ENCODE data around the gene NKD1.

NKD1 gene

DNA sequence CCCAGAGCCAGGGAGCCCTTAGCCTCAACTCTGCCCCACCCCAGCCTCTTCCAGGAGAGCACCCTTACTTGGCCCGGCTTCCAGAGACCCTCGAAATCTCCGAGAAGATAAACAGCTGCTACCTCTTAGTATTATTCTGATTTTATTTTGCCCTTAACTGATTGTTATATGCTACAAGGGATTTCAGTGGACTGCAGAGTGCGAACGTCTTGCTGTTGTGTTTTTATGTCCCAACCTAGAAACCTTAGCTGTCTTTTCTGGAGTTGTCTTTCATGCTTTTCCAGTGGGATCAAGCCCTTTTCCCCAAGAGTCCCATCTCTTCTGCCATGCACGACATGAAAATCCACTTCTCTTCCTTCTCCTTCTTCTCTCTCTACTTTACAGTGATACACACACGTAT lies 85.9 kb downstream of the NKD1 start:
- no peak for DNase-seq

- DNase-seq: no peak
These were observed 86.8 kb downstream of the NKD1 start for GRCh38 chr16:50634947-50635346.

- no peak for DNase-seq
These were observed 87.6 kb downstream of the NKD1 start for GRCh38 chr16:50635505-50636392.

- DNase-seq: no peak
These were observed 88.7 kb downstream of the NKD1 start for GRCh38 chr16:50636753-50637374.

DNA sequence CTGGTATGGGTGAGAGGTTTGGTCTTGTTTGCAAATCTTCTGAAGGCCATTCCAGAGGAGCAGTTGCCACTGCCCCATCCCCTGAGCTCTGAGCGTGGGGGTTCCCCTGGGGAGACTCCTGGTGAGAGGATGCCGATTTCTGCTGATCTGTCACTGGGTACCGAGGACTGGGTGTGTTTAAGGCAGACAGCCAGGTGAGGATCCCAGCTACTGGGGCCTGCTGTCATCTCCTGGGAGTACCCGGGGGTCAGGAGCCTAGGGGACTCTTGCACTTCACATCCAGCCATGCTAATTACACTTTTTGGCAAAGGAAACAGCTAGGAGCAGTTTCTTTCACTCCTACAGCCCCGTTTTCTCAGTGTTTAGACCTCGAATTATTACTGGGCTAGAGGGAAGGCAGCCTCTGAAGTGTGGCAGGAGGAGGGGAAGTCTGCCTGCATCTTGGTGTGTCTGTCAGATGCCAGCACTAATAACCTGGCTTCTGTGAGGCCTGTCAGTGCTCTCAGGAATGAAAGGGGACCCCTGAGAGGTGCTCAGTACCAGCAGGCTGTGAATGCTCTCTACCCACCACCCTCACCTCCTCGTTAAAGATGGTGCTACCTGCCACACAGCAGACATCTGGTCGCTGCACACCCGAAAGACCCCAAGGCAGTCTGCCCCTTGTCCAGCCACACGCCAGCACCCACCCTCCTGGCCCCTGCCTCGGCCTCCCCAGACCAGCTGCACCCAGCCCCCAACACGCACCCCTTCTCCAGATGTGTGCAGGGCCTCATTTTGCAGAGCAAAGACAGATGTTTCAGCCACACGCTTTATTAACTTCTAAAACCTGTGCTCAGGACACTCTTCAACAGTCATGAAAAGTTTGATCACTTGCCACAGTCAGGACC lies 89.8 kb downstream of the NKD1 start:
- DNase-seq: no peak

GRCh38 chr16:50638816-50639670 lies 90.8 kb downstream of the NKD1 start:
- DNase-seq: no peak

DNA sequence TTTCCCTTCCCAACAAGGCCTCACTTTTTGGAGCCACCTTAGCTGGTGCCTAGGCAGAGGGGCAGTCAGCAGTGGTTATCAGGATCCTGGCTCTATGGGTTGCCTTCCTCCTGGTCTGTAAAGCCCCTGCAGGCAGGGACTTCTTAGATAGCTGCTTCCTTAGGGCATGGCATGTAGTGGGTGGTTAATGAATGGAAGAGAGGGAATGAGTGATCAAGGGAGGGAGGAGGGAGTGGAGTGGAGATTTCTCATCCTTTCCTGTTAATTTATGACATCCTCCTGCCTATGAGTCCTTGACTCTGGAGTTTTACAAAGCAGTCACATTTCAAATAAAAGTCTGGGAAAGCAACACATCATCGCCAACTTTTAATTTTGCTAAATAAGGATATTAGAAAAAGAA lies 92.2 kb downstream of the NKD1 start:
- no peak for DNase-seq

DNA sequence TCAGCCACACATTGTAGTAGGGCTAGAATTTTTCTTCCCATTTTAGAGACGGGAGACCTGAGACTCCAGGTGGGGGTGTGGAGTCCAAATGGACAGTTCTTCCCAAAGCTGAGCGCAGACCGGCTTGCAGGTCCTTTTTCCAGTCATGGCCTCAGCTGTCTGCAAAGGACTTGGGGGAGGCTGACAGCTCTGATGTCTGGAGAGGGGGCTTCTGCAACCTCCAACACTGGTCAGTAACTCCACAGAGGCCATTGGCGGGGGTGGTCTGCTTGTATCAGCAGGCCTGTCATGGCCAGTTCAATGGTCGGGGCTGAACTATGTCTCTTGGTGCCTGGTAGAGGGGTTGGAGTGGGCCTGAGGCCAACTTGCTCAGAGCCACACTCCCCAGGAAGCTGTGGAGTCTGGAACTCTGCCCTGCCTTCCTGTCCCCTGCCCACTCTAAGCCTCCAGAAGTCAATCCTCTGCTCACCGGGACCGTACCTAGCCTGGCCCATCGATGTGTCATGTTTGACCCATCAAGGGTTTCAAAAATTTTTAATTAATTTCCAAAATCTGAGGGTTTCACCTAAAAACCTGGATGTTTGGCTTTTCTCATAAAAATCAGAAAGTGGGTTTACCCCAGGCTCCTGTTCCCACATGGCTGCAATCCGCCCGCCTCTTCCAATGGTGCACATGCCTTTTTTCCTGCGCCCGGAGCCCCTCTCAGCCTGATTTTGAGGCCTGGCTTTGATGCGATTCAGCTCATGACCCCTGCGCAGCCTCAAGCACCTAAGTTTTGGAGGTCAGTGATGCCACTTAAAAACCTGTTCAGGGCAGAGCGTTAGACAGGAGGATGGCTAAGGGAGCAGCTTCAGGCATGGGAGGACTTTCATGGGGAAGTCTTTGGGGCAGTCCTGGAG lies 93.0 kb downstream of the NKD1 start:
- DNase-seq: no peak

DNA sequence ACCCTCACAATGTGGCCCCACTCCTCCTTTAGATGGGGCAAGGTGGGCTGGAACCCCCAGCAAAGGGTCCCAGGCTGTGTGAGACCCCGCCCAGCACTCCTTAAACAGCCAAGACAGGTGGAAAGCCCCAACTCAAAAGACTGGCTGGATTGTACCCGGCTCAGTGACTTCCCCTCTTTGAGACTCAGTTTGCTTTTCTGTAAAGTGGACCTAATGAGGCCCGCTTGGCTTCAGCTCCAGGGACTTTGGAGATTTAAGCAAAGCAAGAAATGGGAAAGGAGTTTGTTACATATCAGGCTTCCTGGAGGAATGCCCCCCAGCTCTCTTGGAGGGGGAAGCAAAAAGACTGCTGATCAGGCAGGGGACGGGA lies 93.6 kb downstream of the NKD1 start:
- DNase-seq: no peak

- no peak for DNase-seq
These were observed 94.2 kb downstream of the NKD1 start for GRCh38 chr16:50642349-50642748.

- DNase-seq: no peak
These were observed 95.0 kb downstream of the NKD1 start for GRCh38 chr16:50643192-50643591.

DNA sequence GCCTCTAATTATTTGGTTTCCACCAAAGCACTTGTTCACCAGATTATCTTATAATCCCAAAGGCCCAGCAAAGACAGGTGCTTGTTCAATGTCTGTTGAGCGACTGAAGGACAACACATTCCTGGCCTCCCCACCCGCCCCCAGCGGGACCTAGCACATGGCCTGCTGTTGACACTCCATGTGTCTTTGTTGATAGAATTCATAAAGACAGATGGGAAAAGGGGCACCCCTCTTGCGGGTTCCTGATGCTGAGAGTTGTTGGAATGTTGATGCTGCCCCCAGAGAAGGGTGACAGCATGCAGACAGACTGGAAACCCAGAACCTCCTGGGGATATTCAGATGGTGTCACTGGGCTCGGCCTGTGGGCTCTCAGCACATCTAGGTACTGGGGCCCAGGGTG lies 96.0 kb downstream of the NKD1 start:
- DNase-seq: no peak

GRCh38 chr16:50644729-50645128 lies 96.5 kb downstream of the NKD1 start:
- peak in 1 of 2 experiments; percentile 29 for DNase-seq

GRCh38 chr16:50645563-50646220 lies 97.5 kb downstream of the NKD1 start:
- no peak for DNase-seq

DNA sequence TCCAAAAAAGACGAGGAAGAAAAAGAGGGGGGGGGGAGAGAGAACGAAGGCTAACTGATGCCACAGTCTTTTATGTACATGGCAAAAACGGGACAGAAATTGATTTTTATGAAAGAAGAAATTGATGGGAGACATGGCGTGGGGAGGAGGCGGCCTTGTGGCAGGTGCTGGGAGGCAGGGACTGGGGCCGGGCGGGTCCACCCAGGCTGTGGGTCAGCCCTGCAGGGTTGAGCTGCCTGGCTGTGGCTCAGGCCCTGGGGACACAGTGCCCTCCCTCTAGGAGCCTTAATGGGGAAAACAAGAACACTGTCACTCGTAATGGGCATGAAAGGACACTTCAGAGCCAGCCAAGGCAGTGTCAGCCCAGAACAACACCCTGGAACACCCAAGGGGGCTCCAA lies 98.1 kb downstream of the NKD1 start:
- DNase-seq: no peak

GRCh38 chr16:50651835-50652438 lies 103.7 kb downstream of the NKD1 start:
- DNase-seq: no peak

GRCh38 chr16:50652836-50653425 lies 104.7 kb downstream of the NKD1 start:
- no peak for DNase-seq

- DNase-seq: no peak
These were observed 105.7 kb downstream of the NKD1 start for GRCh38 chr16:50653633-50654519.

- no peak for DNase-seq
These were observed 107.4 kb downstream of the NKD1 start for GRCh38 chr16:50655558-50656055.

All from stimulated activated CD4-positive, alpha-beta T cell treated with anti-CD3 and anti-CD28 coated beads, Interleukin-4, amount 100 ng/mL, for 4 hours (primary cell).